Mononuclear cell (primary cell): ENCODE measurements around the gene USB1. TPM values are rescaled to one million over a fixed set of nuclear protein-coding genes. Genes with fewer than 3 reads are reported as not detected.
A peak's percentile ranks its signal among the peaks of the same experiment; 100 is the strongest.
"Not testable (repeated sequence)": the region's sequence is repeated elsewhere in the genome, so short reads cannot be mapped to it uniquely, and the experiment has no call there.

ENCODE experiments used
- H3K27me3 ChIP-seq: 2 replicates; pipeline ENCODE4 v1.6.0; 2011; ENCODE audit warnings: low read length, control low read depth; ENCODE audit not compliant: insufficient read depth
- H3K4me1 ChIP-seq: 2 replicates; pipeline ENCODE4 v1.5.1; 2011; ENCODE audit warnings: mild to moderate bottlenecking, low read length, control low read depth; ENCODE audit not compliant: insufficient read depth
- H3K4me3 ChIP-seq: 2 replicates; pipeline ENCODE4 v1.5.1; 2011; ENCODE audit warnings: mild to moderate bottlenecking, low read length, moderate library complexity
- H3K9me3 ChIP-seq: 2 replicates; pipeline ENCODE4 v1.5.1; 2011; ENCODE audit warnings: low read depth, mild to moderate bottlenecking, control low read depth, low read length
- total RNA-seq: library from RNA; depleted of rRNA; stranded (reverse); fragments of >200 nt; gene quantifications from one replicate; pipeline ENCODE4 v1.2.3, GENCODE V29; 2012

Gene USB1
- total RNA-seq, 1 donor = 20.4 TPM

- no peaks in the 10 kb centered on the region for H3K27me3 ChIP-seq
- no peak overlapping the region for H3K4me3 ChIP-seq
- no peaks in the 10 kb centered on the region for H3K9me3 ChIP-seq
- H3K4me1 ChIP-seq = peaks cover 67% of the 10 kb centered on the region
These were observed 4.6 kb upstream of the USB1 start for GRCh38 chr16:57996406-57997175.

- Histone ChIP-seq H3K4me1 (peaks cover 73% of the 10 kb centered on the region), H3K4me3 (no peak overlapping the region), H3K27me3 (no peaks in the 10 kb centered on the region), H3K9me3 (no peaks in the 10 kb centered on the region)
These were observed 4.1 kb upstream of the USB1 start for GRCh38 chr16:57997176-57997527.

- Histone ChIP-seq H3K9me3 (no peaks in the 10 kb centered on the region), H3K4me3 (no peak overlapping the region), H3K27me3 (no peaks in the 10 kb centered on the region), H3K4me1 (peaks cover 75% of the 10 kb centered on the region)
These were observed 3.5 kb upstream of the USB1 start for GRCh38 chr16:57997528-57998265.

- Histone ChIP-seq H3K9me3 (no peaks in the 10 kb centered on the region), H3K27me3 (no peaks in the 10 kb centered on the region), H3K4me3 (no peak overlapping the region), H3K4me1 (peaks cover 77% of the 10 kb centered on the region)
These were observed 2.7 kb upstream of the USB1 start for GRCh38 chr16:57998486-57998885.

GRCh38 chr16:57998992-57999365 lies 2.2 kb upstream of the USB1 start:
- Histone ChIP-seq H3K4me3 (peak overlapping the region; percentile 67), H3K9me3 (no peaks in the 10 kb centered on the region), H3K4me1 (peaks cover 72% of the 10 kb centered on the region), H3K27me3 (no peaks in the 10 kb centered on the region)

GRCh38 chr16:57999366-57999970 lies 1.7 kb upstream of the USB1 start:
- Histone ChIP-seq H3K4me1 (peaks cover 67% of the 10 kb centered on the region), H3K27me3 (no peaks in the 10 kb centered on the region), H3K9me3 (no peaks in the 10 kb centered on the region), H3K4me3 (peak overlapping the region; percentile 67)

GRCh38 chr16:57999971-58000705 lies 1.1 kb upstream of the USB1 start, which contains the start of gene ZNF319:
Gene ZNF319, minus strand, starts transcription at chr16:58000672. Its CDS starts 2,407 bp downstream, at chr16:57998265.
- H3K4me1 ChIP-seq = peaks cover 60% of the 10 kb centered on the region

GRCh38 chr16:58001781-58002415 lies 691 bp downstream of the USB1 start:
- Histone ChIP-seq H3K27me3 (no peaks in the 10 kb centered on the region), H3K4me3 (peak overlapping the region; percentile 67), H3K4me1 (peaks cover 44% of the 10 kb centered on the region), H3K9me3 (no peaks in the 10 kb centered on the region)

More at GRCh38 chr16:57999971-58000705, 1.1 kb upstream of the USB1 start, which contains the start of gene ZNF319:
- Histone ChIP-seq H3K9me3 (no peaks in the 10 kb centered on the region), H3K4me3 (peak within 1 kb of the TSS; percentile 67), H3K27me3 (no peaks in the 10 kb centered on the region)

GRCh38 chr16:58002416-58002800 lies 1.2 kb downstream of the USB1 start:
- Histone ChIP-seq H3K4me1 (peaks cover 38% of the 10 kb centered on the region), H3K4me3 (no peak overlapping the region), H3K27me3 (no peaks in the 10 kb centered on the region), H3K9me3 (no peaks in the 10 kb centered on the region)

- Histone ChIP-seq H3K9me3 (no peaks in the 10 kb centered on the region), H3K4me3 (no peak overlapping the region), H3K27me3 (no peaks in the 10 kb centered on the region), H3K4me1 (peaks cover 33% of the 10 kb centered on the region)
These were observed 1.7 kb downstream of the USB1 start for GRCh38 chr16:58002936-58003335.

GRCh38 chr16:58004736-58005135 lies 3.5 kb downstream of the USB1 start:
- not testable (repeated sequence) for H3K4me3 ChIP-seq, H3K27me3 ChIP-seq, H3K9me3 ChIP-seq
- peaks cover 15% of the 10 kb centered on the region for H3K4me1 ChIP-seq

GRCh38 chr16:58009856-58010416 lies 8.7 kb downstream of the USB1 start:
- Histone ChIP-seq H3K4me1 (no peaks in the 10 kb centered on the region), H3K27me3 (no peaks in the 10 kb centered on the region), H3K9me3 (no peaks in the 10 kb centered on the region), H3K4me3 (no peak overlapping the region)

- Histone ChIP-seq H3K27me3 (no peaks in the 10 kb centered on the region), H3K4me3 (no peak overlapping the region), H3K4me1 (no peaks in the 10 kb centered on the region), H3K9me3 (no peaks in the 10 kb centered on the region)
These were observed 9.7 kb downstream of the USB1 start for GRCh38 chr16:58010886-58011285.

GRCh38 chr16:58011652-58012051 lies 10.4 kb downstream of the USB1 start:
- no peaks in the 10 kb centered on the region for H3K27me3 ChIP-seq
- H3K4me1 ChIP-seq = no peaks in the 10 kb centered on the region
- no peaks in the 10 kb centered on the region for H3K9me3 ChIP-seq
- no peak overlapping the region for H3K4me3 ChIP-seq
